ENCODE measurements around the gene MROH7. TPM values are rescaled to one million over a fixed set of nuclear protein-coding genes. Genes with fewer than 3 reads are reported as not detected.

The MROH7 gene
- total RNA-seq, 1 donor from 2014 or later: 0.15 TPM

DNA sequence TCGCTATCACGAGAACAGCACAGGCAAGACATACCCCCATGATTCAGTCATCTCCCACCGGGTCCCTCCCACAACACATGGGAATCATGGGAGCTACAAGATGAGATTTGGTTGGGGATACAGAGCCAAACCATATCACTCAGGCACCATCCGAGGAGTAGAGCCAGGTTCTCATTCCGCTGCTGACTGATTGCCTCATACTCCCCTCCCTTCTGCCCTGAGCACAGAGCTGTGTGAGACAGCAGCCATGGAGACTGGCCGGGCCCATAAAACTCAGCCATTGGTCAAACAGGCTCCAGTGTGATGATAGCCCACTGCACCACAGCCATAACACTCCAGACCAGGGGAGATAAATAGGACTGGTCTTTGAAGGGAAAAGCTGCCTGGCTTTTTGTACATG, 96.7 kb downstream of the MROH7 start:
- Mint-ChIP-seq H3K4me3 (ENCODE audit: unreplicated experiment) (no peak overlapping the region), H3K27ac (ENCODE audit: unreplicated experiment) (no peak overlapping the region), H3K36me3 (ENCODE audit: low read depth) (peaks cover 48% of the 10 kb centered on the region), H3K9me3 (ENCODE audit: low read depth) (no peaks in the 10 kb centered on the region), H3K4me1 (ENCODE audit: low read depth) (peaks cover 6% of the 10 kb centered on the region), H3K27me3 (ENCODE audit: low read depth) (no peaks in the 10 kb centered on the region)
- DNase-seq (ENCODE audit: low spot score): no peak
- TF ChIP-seq, protein P1, sequence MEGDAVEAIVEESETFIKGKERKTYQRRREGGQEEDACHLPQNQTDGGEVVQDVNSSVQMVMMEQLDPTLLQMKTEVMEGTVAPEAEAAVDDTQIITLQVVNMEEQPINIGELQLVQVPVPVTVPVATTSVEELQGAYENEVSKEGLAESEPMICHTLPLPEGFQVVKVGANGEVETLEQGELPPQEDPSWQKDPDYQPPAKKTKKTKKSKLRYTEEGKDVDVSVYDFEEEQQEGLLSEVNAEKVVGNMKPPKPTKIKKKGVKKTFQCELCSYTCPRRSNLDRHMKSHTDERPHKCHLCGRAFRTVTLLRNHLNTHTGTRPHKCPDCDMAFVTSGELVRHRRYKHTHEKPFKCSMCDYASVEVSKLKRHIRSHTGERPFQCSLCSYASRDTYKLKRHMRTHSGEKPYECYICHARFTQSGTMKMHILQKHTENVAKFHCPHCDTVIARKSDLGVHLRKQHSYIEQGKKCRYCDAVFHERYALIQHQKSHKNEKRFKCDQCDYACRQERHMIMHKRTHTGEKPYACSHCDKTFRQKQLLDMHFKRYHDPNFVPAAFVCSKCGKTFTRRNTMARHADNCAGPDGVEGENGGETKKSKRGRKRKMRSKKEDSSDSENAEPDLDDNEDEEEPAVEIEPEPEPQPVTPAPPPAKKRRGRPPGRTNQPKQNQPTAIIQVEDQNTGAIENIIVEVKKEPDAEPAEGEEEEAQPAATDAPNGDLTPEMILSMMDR (IDR thresholded peaks at IDR 0.05): no peak

DNA sequence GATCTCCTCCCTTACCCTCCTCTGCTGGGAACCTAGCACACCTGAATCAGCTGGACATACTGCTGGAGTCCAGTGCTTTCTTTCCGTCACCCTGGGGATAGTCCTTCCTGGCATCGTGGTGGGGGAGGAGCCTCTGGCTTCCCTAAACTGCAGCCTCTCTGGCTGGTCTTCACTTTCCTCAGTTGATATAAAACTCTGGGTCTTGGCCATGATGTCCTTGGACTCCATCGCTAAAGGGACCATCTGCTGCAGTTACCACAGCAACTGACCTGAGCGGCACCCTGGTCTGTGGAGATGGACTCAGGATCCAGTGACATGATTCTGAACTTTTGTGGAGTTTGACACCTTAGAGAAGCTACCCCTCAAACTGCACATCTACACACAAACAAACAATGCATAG, 99.9 kb downstream of the MROH7 start:
- H3K4me1 Mint-ChIP-seq (ENCODE audit: low read depth): no peaks in the 10 kb centered on the region
- peak overlapping the region; percentile 45 for H3K27ac Mint-ChIP-seq (ENCODE audit: unreplicated experiment)
- TF ChIP-seq, protein P1 (IDR thresholded peaks at IDR 0.05): no peak
- DNase-seq (ENCODE audit: low spot score): no peak
- no peaks in the 10 kb centered on the region for H3K27me3 Mint-ChIP-seq (ENCODE audit: low read depth)
- no peaks in the 10 kb centered on the region for H3K9me3 Mint-ChIP-seq (ENCODE audit: low read depth)
- no peak overlapping the region for H3K4me3 Mint-ChIP-seq (ENCODE audit: unreplicated experiment)
- H3K36me3 Mint-ChIP-seq (ENCODE audit: low read depth): peaks cover 33% of the 10 kb centered on the region

DNA sequence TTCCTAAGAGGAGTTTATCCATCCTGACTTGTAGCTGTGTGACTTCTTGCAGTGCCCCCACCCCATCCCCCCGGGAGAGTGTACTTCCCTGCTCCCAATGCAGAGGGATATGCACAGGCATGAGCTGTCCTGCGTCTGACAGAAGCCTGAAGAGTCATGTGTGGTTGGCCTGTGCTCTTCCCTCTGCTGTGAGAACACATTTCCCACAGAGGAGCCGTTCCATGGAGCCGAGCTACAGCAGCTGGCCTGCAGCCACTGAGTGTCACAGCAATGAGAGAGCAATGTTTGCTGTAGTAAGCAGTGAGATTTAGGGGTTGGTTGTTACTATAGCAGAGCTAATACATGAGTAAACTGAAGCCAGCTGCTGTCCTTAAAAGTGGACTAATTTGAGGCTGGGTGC, 100.7 kb downstream of the MROH7 start:
- TF ChIP-seq, protein P1 (IDR thresholded peaks at IDR 0.05): no peak
- no peak for DNase-seq (ENCODE audit: low spot score)
- Mint-ChIP-seq H3K27me3 (ENCODE audit: low read depth) (no peaks in the 10 kb centered on the region), H3K4me3 (ENCODE audit: unreplicated experiment) (no peak overlapping the region), H3K27ac (ENCODE audit: unreplicated experiment) (no peak overlapping the region), H3K4me1 (ENCODE audit: low read depth) (no peaks in the 10 kb centered on the region), H3K36me3 (ENCODE audit: low read depth) (peaks cover 25% of the 10 kb centered on the region), H3K9me3 (ENCODE audit: low read depth) (no peaks in the 10 kb centered on the region)

DNA sequence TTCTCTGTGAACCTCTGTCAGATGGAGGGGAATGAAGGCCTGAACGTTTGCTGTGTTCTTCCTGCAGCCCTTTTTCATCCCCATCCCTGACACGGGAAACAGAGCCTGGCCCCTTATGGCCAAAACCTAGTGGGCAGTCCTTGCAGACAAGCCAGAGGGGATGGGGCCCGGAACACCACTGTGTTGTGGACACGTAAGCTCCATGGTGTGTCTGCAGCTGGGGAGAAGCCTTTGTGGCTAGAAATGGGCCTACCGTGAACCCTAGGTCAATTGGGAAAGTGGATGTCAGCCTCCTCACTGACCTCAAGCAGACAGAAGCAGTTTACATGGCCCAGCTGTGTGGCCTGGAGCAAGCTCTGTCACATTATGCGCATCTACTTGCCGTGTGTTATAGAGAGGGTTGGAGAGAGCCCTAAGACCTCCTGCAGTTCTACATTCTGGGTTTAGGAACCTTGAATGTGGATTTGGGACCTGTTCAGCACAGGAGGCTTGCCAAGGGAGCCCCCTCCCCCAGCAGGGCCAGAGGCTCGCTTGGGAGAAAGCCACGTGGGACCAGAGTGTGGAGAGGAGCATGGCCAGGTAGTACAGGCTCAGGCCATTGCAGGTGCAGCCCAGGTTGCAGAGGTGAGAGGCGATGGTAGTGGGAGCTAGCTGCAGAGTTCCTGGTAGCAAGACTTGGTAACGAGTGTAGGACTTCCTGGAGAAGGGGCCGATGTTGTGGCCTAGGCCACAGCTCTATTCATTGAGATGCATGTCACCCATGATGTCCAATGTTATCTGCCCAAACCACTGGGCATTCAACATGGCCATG, 102.0 kb downstream of the MROH7 start:
- no peak overlapping the region for H3K27ac Mint-ChIP-seq (ENCODE audit: unreplicated experiment)
- no peaks in the 10 kb centered on the region for H3K27me3 Mint-ChIP-seq (ENCODE audit: low read depth)
- H3K9me3 Mint-ChIP-seq (ENCODE audit: low read depth): no peaks in the 10 kb centered on the region
- H3K4me3 Mint-ChIP-seq (ENCODE audit: unreplicated experiment): no peak overlapping the region
- TF ChIP-seq, protein P1 (IDR thresholded peaks at IDR 0.05): no peak
- H3K4me1 Mint-ChIP-seq (ENCODE audit: low read depth): no peaks in the 10 kb centered on the region
- no peak for DNase-seq (ENCODE audit: low spot score)
- H3K36me3 Mint-ChIP-seq (ENCODE audit: low read depth): peaks cover 18% of the 10 kb centered on the region

DNA sequence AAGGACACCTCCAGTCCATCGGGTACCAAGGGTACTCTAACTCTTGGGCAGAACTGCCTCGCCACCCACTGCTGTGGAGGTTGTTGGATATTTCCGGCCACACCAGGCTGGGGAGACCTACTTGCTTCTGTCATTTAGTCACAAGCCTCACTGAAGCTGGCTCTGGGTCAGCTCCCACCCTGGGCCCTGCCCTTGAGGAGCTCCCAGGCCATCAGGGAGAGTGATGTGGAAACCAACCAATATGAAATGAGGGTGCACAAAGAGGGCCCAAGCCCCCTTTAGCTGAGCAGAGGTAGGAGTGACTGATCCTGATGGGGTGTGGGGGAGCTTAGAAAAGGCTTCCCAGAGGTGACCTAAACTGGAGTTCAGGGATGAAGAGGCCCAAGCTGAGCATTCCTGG, 103.1 kb downstream of the MROH7 start:
- TF ChIP-seq, protein P1 (IDR thresholded peaks at IDR 0.05): no peak
- no peak for DNase-seq (ENCODE audit: low spot score)
- Mint-ChIP-seq H3K4me1 (ENCODE audit: low read depth) (no peaks in the 10 kb centered on the region), H3K4me3 (ENCODE audit: unreplicated experiment) (no peak overlapping the region), H3K27me3 (ENCODE audit: low read depth) (no peaks in the 10 kb centered on the region), H3K27ac (ENCODE audit: unreplicated experiment) (no peak overlapping the region), H3K9me3 (ENCODE audit: low read depth) (no peaks in the 10 kb centered on the region), H3K36me3 (ENCODE audit: low read depth) (peaks cover 15% of the 10 kb centered on the region)

All from chondrocyte (in vitro differentiated cells).